SHP77 treated with DMSO at 0.1 percent for 48 hours (cell line): ENCODE results near the gene ANKLE2.
"Not testable (repeated sequence)": the region's sequence is repeated elsewhere in the genome, so short reads cannot be mapped to it uniquely, and the experiment has no call there.

Source experiments
- DNase-seq: peaks from one replicate; lab custom pipeline; 2025; lab: John Stamatoyannopoulos, UW

ANKLE2 gene

DNA sequence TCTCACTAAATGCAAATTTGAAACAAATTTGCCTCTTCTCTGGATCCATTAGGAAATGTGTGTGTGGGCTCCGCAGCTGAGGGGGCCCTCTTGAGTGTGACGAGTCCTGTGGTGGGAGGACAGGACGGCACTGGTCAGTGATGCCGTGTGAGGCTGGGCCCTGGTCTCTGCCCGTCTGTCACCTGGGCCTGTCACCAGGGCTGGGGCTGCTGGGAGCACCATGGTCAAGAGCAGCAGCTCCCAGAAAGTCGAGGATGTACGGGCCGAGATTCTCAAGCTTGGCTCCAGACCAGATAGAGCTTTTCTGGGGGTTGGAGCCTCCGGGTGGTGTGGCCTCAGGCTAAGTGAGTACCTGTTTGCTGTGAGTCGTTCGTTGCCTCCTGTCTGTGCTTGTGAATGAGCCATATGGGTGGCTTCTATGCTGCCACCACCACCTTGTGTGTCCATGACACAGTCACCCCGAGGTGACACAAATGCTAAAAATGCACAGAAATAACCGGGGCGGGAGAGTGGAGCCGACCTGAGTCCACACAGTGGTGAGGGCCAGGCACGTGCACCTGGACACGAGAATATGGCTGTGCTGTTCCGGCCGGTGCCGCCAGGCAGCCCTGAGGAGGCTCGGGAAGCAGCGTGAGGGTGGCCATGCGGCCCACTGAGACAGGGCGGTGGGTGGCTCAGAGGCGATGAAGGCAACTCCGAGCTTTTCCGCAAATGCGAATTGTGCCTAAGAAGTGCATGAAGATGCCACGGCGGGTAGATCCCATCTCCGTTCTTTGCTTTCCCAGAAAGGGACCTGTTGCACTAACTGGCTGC lies 42.3 kb downstream of the ANKLE2 start:
- DNase-seq: no peak

DNA sequence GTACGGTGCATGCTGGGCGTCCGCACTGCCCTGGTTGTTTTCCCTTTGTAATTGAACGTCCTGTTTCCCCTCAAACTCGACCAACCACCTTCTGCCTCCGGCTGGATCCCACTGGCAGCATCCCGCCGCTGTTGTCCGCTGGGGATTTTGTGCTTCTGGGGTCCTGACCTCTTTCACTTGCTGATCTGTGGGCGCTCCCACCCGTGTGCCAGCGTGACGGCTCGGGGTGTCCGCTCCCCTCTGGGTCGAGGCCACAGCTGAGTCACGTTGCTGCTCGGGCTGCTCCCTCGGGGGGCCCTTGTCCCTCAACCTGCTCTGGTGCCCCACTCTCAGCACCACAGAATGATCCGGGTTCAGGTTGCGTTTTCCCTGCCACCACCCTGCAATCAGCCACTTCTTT lies 43.0 kb downstream of the ANKLE2 start:
- no peak for DNase-seq

DNA sequence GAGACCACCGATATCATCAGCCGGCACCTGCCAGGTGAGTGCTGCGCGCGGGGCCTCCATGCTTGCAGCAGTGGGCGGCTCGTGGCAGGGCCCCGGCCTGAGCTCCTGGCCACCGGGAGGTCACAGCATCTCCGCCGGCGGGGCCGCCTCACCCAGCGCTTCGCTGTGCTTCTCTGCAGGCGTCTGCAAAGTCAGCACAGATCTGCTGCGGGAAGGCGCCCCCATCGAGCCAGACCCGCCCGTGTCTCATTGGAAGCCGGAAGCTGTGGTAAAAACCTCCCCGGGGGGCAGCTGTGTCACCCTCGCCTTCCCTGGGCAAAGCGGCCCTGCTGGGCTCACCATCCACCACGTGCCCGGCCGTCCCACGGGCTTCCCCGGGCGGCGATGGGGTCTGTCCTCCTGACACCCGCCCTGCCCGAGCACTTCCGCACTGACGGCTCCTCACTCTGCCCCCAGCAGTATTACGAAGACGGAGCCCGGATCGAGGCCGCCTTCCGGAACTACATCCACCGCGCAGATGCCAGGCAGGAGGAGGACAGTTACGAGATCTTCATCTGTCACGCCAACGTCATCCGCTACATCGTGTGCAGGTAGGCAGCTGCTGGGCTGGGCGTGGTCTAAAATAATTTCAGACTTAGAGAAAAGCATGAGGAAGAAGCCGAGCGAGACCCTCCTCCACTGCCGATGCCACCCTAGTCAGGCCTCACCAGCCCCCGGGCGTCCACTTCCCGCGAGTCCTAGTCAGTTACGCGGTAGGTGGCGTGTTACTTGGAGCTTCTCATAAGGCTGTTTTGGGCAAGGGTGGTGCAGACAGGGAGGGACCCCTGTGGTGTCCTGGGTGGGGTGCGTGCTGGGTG lies 43.9 kb downstream of the ANKLE2 start:
- DNase-seq: no peak

- DNase-seq: no peak
These were observed 44.6 kb downstream of the ANKLE2 start for GRCh38 chr12:132717011-132717410.

- DNase-seq: no peak
These were observed 45.3 kb downstream of the ANKLE2 start for GRCh38 chr12:132716356-132716755.

DNA sequence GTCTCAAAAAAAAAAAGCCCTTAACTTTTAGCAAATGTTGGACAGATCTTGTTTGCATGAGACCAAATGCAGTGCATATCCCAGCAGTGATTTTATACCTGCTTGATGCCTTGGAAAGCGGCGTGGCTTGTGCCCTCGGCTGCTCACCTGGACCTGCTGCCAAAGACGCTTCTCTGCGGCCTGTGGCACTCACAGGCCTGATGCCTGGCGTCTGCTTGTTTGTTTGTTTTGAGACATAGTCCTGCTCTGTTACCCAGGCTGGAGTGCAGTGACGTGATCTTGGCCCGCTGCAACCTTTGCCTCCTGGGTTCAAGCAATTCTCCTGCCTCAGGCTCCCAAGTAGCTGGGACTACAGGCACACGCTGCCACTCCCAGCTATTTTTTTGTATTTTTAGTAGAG lies 45.8 kb downstream of the ANKLE2 start:
- no peak for DNase-seq

DNA sequence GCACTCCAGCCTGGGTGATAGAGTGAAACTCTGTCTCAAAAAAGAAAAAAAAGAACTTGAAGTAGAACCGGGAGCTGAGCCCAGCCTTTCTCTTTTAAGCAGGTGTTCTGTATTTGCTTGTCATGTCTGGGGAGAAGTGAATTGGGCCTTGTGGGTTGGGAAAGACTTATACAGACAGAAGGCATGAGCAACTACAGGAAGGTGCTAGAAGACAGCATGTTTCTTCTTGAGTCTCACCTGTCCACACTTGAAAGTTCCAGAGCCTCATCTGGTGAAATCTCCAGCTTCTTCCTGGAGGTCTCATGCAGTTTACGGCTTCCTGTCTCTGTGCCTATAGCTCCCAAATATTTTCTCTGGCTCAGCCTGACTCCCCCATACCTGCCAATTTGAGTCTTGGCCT lies 48.5 kb downstream of the ANKLE2 start:
- no peak for DNase-seq

DNA sequence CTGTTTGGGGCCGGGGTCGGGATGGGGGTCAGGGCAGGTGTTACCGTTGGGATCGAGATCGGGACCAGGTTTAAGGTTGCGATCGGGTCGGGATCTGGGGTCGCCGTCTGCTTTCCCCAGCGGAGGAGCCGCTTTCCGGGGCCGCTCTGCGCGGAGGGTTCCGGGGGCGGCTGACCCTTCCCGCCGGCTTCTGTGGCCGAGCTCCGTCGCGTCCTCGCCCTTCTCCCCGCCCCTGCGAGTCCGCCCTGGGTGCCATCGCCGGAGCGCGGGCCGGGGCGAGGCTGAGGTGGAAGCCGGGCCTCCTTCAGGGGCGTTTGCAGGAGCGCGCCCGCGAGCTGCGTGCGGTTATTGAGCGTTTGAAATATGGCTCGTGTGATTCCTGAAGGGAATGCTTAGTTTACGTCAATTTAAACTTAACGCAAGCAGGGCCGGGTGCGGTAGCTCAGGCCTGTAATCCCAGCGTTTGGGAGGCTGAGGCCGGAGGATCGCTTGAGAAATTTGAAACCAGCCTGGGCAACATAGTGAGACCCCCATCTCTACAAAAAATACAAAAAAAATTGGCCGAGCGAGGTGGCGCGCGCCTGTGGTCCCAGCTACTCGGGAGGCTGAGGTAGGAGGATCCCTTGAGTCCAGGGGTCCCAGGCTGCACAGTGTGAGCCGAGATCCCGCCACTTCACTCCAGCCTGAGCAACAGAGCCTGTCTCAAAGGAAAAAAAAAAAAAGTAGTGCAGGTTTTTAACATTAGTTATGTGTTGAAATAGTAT lies 50.4 kb downstream of the ANKLE2 start:
- DNase-seq: no peak

- DNase-seq: peak; percentile 76
These were observed 51.1 kb downstream of the ANKLE2 start, which contains the start of gene PGAM5 for GRCh38 chr12:132710405-132711079. Gene PGAM5 (plus strand): TSS chr12:132710842. CDS start chr12:132710877, 35 bp downstream.

GRCh38 chr12:132710043-132710404 lies 51.6 kb downstream of the ANKLE2 start:
- DNase-seq: peak; percentile 63

- no peak for DNase-seq
These were observed 53.5 kb downstream of the ANKLE2 start for GRCh38 chr12:132708150-132708549.

DNA sequence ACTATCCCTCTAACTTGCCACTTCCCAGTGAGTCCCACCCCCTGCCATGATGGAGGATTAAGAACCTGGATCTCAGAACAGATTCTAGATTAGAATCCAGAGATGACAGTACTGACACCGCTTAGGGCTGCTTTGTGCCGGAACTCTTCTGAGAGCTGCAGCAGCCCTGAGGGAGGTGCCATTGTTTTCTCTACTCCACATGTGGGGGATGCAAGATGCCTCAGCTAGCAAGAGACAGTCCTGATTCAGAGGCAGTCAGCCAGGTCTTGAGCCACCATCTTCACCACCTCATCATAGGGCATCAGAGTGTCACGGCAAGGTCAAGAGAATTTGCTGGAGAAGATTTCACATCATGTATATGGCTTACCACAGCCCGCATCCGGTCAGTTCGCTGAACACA lies 54.4 kb downstream of the ANKLE2 start:
- DNase-seq: no peak

DNA sequence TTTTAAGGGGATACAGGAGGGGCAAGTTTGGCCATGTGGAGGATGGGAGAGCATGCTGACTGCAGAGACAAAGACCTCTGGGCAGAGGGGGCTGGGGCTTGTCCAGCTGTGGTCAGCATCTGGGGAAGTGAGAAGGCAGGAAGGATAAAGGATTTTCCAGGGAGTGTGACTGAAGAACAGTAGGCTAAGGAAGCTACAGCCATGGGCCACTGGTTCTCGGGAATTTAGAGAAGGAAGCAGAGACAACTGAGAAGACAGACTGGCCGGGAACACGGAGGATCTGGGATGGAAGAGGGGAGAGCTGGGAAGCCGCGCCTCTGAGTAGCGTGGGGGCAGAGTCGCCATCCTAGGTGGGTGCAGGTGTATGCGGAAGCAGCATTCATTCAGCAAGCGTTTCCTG lies 58.0 kb downstream of the ANKLE2 start:
- no peak for DNase-seq

DNA sequence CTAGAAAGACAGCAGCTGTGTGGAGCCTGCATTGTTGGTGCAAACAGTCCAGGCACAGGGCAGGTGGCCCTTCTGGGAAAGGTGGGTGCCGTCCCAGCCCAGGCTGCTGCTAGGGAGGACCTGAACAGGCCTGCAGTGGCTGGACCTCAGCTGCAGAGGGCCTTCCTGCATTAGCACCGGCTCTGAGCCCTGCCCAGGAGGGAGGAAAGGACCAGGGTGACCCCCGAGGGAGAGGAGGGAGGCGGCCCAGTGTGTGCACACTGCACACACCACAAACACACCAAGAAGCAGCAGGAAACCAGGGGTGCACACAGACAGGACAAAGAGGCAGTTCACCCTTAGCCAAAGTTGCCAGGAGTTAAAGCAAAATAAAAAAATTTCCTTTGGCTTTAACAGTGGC lies 59.0 kb downstream of the ANKLE2 start:
- no peak for DNase-seq

DNA sequence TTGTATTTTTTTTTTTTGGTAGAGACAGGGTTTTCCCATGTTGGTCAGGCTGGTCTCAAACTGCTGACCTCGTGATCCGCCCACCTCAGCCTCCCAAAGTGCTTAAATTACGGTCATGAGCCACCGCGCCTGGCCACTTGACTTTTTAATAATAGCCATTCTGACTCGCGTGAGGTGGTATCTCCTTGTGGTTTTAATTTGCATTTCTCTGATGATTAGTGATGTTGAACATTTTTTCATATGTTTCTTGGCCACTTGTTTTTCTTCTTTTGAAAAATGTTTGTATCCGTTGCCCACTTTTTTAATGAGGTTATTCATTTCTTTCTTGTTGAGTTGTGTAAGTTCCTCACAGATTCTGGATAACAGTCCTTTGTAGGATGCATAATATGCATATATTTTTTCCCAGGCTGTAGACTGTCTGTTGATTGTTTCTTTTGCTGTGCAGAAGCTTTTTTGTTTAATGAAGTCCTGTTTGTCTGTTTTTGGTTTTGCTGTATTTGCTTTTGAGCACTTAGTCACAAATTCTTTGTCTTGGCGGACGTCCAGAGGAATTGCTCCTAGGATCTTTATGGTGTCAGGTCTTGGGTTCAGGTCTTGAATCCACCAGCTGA lies 61.3 kb downstream of the ANKLE2 start:
- no peak for DNase-seq

DNA sequence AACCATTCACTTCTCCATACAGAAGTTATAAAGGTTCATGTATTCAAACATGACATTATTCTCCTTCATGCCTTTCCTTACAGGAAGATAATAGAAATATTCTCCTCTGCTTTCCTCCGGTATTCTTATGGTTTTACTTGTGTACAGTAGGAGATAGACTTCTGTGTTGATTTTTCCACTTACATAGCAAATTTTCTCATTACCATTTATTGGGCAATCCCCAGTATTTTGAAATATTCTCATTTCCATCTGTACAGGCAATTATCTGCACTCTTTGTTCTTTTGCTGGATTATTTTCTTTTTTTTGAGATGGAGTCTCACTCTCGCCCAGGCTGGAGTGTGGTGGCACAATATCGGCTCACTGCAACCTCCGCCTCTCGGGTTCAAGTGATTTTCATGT lies 63.3 kb downstream of the ANKLE2 start:
- no peak for DNase-seq

DNA sequence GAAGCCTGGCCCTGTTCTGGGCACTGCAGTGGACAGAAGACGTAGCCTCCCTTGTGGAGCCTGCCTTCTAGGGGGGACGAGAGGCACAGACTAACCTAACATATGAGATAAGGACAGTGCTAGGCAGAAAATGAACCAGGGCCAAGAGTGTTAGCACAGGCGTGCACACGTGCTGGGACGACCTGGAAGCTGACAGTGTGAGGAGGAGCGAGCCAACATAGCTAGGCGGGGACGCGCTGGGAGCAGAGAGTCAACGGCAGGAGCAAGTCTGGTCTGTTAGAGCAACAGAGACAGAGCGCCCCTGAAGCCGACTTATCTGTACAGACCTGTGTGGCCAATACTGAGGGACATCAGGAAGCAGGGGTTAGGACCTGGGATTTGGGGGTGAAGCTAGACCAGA lies 66.2 kb downstream of the ANKLE2 start:
- no peak for DNase-seq

GRCh38 chr12:132694888-132695287 lies 66.7 kb downstream of the ANKLE2 start:
- not testable (repeated sequence) for DNase-seq

GRCh38 chr12:132692030-132692429 lies 69.6 kb downstream of the ANKLE2 start:
- DNase-seq: not testable (repeated sequence)

GRCh38 chr12:132690112-132690511 lies 71.5 kb downstream of the ANKLE2 start:
- no peak for DNase-seq

GRCh38 chr12:132689227-132689626 lies 72.4 kb downstream of the ANKLE2 start:
- DNase-seq: no peak
